Cardiac muscle cell (in vitro differentiated cells and primary cell): ENCODE measurements around the gene BBS9. TPM values are rescaled to one million over a fixed set of nuclear protein-coding genes. Genes with fewer than 3 reads are reported as not detected.

Experiments used
- DNase-seq, 2 donors: peaks; one replicate each; pipeline versions ENCODE4 v3.0.0 to v3.0.0-alpha.2; 2010 to 2017; ENCODE audit warnings: low read depth in 1 of 2, low spot score in 1 of 2
- H3K27ac ChIP-seq: fragments of 200-600 bp; sonication (generic); 2 replicates; pipeline ENCODE4 v1.5.1; 2016
- H3K27me3 ChIP-seq: fragments of 200-600 bp; sonication (generic); 2 replicates; pipeline ENCODE4 v1.6.0; 2016; ENCODE audit warnings: control low read depth
- H3K36me3 ChIP-seq: fragments of 200-600 bp; sonication (generic); 2 replicates; pipeline ENCODE4 v1.5.1; 2016; ENCODE audit warnings: control low read depth
- H3K4me1 ChIP-seq: fragments of 200-600 bp; sonication (generic); 2 replicates; pipeline ENCODE4 v1.8.1; 2017; ENCODE audit warnings: low read depth, mild to moderate bottlenecking, mixed run types
- H3K4me3 ChIP-seq: fragments of 200-600 bp; sonication (generic); 2 replicates; pipeline ENCODE4 v1.5.1; 2016; ENCODE audit warnings: mild to moderate bottlenecking
- H3K9me3 ChIP-seq: fragments of 200-600 bp; sonication (generic); 2 replicates; pipeline ENCODE4 v1.5.1; 2017; ENCODE audit warnings: low read depth, mild to moderate bottlenecking, control low read depth
- polyA plus RNA-seq: library from polyadenylated mRNA; unstranded; fragments of >200 nt; fragmentation: Nextera tagmentation; extraction: Ambion mirVana; gene quantifications from 2 replicates; pipeline ENCODE4 v1.2.1, GENCODE V29; 2016
- total RNA-seq: library from RNA; depleted of rRNA; stranded (reverse); fragments of >200 nt; gene quantifications from 2 replicates; pipeline ENCODE4 v1.2.3, GENCODE V29; 2016
- TF ChIP-seq, protein P1 (sequence below): IDR thresholded peaks from 2 replicates; pipeline ENCODE4 v1.5.1; 2012; ENCODE audit warnings: low read depth, mild to moderate bottlenecking, low read length

The BBS9 gene
- total and polyA plus RNA-seq, 2 experiments from 2014 or later, result 9.8 to 13.2 TPM

DNA sequence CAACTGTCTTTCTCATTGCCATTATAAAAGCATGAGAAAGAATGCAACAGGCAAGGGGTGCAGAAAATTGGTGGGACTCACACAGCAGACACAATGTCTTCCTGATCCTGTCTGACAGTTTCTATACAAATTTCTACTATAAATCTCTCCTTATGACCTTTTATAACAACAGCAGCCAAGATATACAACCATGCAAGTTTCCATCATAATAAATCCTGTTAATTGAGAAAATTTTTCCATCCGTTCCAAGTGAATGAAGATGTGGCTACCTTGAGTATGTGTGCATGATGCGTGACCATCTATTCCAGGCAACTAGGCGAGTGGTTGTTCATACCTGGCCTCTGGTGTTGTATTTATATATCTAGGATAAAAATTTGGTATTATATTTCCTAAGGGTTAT, 216.7 kb downstream of the BBS9 start:
- TF ChIP-seq, protein P1, sequence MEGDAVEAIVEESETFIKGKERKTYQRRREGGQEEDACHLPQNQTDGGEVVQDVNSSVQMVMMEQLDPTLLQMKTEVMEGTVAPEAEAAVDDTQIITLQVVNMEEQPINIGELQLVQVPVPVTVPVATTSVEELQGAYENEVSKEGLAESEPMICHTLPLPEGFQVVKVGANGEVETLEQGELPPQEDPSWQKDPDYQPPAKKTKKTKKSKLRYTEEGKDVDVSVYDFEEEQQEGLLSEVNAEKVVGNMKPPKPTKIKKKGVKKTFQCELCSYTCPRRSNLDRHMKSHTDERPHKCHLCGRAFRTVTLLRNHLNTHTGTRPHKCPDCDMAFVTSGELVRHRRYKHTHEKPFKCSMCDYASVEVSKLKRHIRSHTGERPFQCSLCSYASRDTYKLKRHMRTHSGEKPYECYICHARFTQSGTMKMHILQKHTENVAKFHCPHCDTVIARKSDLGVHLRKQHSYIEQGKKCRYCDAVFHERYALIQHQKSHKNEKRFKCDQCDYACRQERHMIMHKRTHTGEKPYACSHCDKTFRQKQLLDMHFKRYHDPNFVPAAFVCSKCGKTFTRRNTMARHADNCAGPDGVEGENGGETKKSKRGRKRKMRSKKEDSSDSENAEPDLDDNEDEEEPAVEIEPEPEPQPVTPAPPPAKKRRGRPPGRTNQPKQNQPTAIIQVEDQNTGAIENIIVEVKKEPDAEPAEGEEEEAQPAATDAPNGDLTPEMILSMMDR, result no peak
- Histone ChIP-seq H3K27ac (no peak overlapping the region), H3K9me3 (no peaks in the 10 kb centered on the region), H3K4me3 (no peak overlapping the region), H3K27me3 (no peaks in the 10 kb centered on the region), H3K36me3 (no peaks in the 10 kb centered on the region), H3K4me1 (no peaks in the 10 kb centered on the region)
- no peak for DNase-seq

- no peak for DNase-seq
- Histone ChIP-seq H3K27ac (no peak overlapping the region), H3K4me1 (no peaks in the 10 kb centered on the region), H3K27me3 (no peaks in the 10 kb centered on the region), H3K9me3 (no peaks in the 10 kb centered on the region), H3K4me3 (no peak overlapping the region), H3K36me3 (no peaks in the 10 kb centered on the region)
- TF ChIP-seq, protein P1, result no peak
Observed at GRCh38 chr7:33350577-33350976, 221.2 kb downstream of the BBS9 start.

- TF ChIP-seq, protein P1, result no peak
- H3K36me3 ChIP-seq, result no peaks in the 10 kb centered on the region
- no peaks in the 10 kb centered on the region for H3K27me3 ChIP-seq
- no peak overlapping the region for H3K27ac ChIP-seq
- H3K4me1 ChIP-seq, result no peaks in the 10 kb centered on the region
- no peak for DNase-seq
- no peak overlapping the region for H3K4me3 ChIP-seq
- H3K9me3 ChIP-seq, result no peaks in the 10 kb centered on the region
Observed at GRCh38 chr7:33351709-33352108, 222.3 kb downstream of the BBS9 start.

DNA sequence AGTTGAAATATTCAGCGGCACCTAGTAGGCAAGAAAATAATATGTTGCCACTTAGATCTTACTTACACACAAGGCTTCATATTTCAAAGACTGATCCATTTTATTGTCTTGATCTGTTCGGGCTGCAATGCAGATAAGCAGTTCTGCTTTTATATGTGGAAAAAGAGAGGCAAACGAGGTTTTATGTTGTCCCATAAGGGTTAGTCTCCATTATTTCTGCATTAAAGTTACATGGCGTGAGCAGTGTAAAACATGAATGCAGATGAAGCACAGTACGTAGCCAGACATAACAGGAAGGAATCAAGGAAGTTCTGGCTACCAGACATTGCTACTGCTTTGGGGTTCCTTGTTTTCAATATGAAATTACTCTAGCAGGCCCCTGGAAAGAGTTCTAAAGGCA, 224.8 kb downstream of the BBS9 start:
- no peak overlapping the region for H3K4me3 ChIP-seq
- no peaks in the 10 kb centered on the region for H3K27me3 ChIP-seq
- TF ChIP-seq, protein P1, result no peak
- no peaks in the 10 kb centered on the region for H3K9me3 ChIP-seq
- H3K4me1 ChIP-seq, result no peaks in the 10 kb centered on the region
- H3K36me3 ChIP-seq, result no peaks in the 10 kb centered on the region
- no peak for DNase-seq
- H3K27ac ChIP-seq, result no peak overlapping the region

- TF ChIP-seq, protein P1, result no peak
- no peaks in the 10 kb centered on the region for H3K9me3 ChIP-seq
- no peaks in the 10 kb centered on the region for H3K36me3 ChIP-seq
- H3K27me3 ChIP-seq, result no peaks in the 10 kb centered on the region
- no peak for DNase-seq
- H3K4me1 ChIP-seq, result no peaks in the 10 kb centered on the region
- no peak overlapping the region for H3K4me3 ChIP-seq
- no peak overlapping the region for H3K27ac ChIP-seq
Observed at GRCh38 chr7:33355386-33355785, 226.0 kb downstream of the BBS9 start.

DNA sequence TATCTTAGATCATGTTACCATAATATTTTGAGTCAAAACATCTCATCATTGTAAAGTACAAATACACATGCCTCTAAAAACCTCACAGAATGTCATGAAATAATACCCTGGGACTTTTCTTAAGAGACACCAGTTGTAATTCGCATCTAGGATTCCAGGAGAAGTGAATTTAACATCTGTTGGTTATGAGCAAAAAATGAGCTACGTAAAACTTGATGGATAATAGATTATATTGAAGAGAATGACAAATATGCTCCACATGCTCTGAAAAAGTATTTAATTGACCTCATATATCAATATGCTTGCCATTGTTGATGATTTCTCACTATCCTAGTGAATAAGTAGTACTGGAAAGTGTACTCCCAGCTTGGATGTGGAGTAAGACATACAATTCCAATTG, 227.0 kb downstream of the BBS9 start:
- no peaks in the 10 kb centered on the region for H3K4me1 ChIP-seq

More for the DNA sequence above, 227.0 kb downstream of the BBS9 start:
- no peak for DNase-seq
- H3K36me3 ChIP-seq, result no peaks in the 10 kb centered on the region
- no peak overlapping the region for H3K4me3 ChIP-seq
- TF ChIP-seq, protein P1, result no peak
- H3K27me3 ChIP-seq, result no peaks in the 10 kb centered on the region
- no peaks in the 10 kb centered on the region for H3K9me3 ChIP-seq
- no peak overlapping the region for H3K27ac ChIP-seq
